Measurements from ENCODE around the gene EFEMP2. TPM values are rescaled to one million over a fixed set of nuclear protein-coding genes. Genes with fewer than 3 reads are reported as not detected.
A peak's percentile ranks its signal among the peaks of the same experiment; 100 is the strongest.

EFEMP2 gene
- total RNA-seq, 3 donors from 2014 or later: 34.5 to 75.0 (median 57.0) TPM

DNA sequence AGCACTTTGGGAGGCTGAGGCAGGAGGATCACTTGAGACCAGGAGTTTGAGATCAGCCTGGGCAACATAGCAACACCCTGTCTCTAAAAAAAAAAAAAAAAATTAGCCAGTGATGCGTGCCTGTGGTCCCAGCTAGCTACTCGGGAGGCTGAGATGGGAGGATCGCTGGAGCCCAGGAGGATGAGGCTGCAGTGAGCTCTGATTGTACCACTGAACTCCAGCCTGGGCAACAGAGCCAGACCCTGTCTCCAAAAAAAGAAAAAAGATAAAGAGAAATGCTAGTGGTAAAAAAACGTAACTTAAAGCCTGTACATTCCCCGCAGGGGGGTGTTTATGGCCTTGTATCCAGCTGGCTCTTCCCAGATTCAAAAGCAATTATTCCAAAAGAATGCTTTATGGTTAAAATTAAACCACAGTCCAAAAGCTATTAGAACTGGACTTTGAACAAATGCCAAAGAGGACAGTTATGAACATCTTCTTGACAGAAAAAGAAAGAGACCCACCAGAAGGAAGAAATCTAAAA lies 55.2 kb downstream of the EFEMP2 start:
- peak overlapping the region; percentile 91 to 92 for H3K27ac ChIP-seq
- H3K27me3 ChIP-seq: no peaks in the 10 kb centered on the region
- TF ChIP-seq POLR2AphosphoS5 (IDR thresholded peaks at IDR 0.05): no peak
- TF ChIP-seq, protein P1, sequence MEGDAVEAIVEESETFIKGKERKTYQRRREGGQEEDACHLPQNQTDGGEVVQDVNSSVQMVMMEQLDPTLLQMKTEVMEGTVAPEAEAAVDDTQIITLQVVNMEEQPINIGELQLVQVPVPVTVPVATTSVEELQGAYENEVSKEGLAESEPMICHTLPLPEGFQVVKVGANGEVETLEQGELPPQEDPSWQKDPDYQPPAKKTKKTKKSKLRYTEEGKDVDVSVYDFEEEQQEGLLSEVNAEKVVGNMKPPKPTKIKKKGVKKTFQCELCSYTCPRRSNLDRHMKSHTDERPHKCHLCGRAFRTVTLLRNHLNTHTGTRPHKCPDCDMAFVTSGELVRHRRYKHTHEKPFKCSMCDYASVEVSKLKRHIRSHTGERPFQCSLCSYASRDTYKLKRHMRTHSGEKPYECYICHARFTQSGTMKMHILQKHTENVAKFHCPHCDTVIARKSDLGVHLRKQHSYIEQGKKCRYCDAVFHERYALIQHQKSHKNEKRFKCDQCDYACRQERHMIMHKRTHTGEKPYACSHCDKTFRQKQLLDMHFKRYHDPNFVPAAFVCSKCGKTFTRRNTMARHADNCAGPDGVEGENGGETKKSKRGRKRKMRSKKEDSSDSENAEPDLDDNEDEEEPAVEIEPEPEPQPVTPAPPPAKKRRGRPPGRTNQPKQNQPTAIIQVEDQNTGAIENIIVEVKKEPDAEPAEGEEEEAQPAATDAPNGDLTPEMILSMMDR (IDR thresholded peaks at IDR 0.05): no peak
- no peak for TF ChIP-seq POLR2A (IDR thresholded peaks at IDR 0.05)

DNA sequence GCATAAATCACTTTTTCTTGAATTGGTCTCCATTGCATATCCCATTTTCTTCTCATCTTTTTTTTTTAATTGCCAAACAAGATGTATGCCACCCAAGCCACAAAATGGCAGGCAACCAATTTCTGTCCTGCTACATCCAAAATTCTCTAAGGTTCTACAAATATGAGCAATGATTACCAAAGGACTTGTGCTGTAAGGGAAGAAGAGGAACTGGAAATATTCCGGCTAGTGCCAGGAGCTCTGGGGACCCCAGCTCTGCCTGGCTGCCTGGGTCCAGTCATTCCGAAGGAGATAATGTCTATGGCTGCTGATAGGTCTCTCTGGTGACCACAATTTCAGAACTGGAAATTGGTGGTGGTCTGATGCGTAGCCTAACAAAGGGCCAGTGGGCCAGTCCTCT lies 55.9 kb downstream of the EFEMP2 start:
- no peak for TF ChIP-seq POLR2A (IDR thresholded peaks at IDR 0.05)
- TF ChIP-seq, protein P1 (IDR thresholded peaks at IDR 0.05): no peak
- TF ChIP-seq POLR2AphosphoS5 (IDR thresholded peaks at IDR 0.05): no peak

More for the DNA sequence above, 55.2 kb downstream of the EFEMP2 start:
- no peak for DNase-seq (ENCODE audit: low spot score in 2 of 2)
- peaks cover 0 to 14% of the 10 kb centered on the region in 2 donors for H3K4me1 ChIP-seq
- H3K4me3 ChIP-seq: peak overlapping the region; percentile 51 to 87 (median 72)
- intact Hi-C loops (cut with DNase I; ENCODE audit: low total_unique reads): loop anchor here (5.0 kb wide), 1 partner anchor 105 kb away; the partner anchor contains the start of gene KAT5
- H3K9me3 ChIP-seq: no peaks in the 10 kb centered on the region
- no peaks in the 10 kb centered on the region for H3K36me3 ChIP-seq

More for the DNA sequence above, 55.9 kb downstream of the EFEMP2 start:
- no peaks in the 10 kb centered on the region for H3K27me3 ChIP-seq
- peak overlapping the region; percentile 41 to 91 for H3K27ac ChIP-seq
- no peaks in the 10 kb centered on the region for H3K9me3 ChIP-seq
- DNase-seq (ENCODE audit: low spot score in 2 of 2): no peak
- peaks cover 0 to 14% of the 10 kb centered on the region in 2 donors for H3K4me1 ChIP-seq
- H3K36me3 ChIP-seq: no peaks in the 10 kb centered on the region
- intact Hi-C loops (cut with DNase I; ENCODE audit: low total_unique reads): loop anchor here (5.0 kb wide), 1 partner anchor 104 kb away; the partner anchor contains the start of gene KAT5
- peak overlapping the region in 2 of 3 donors; percentile 51 to 87 for H3K4me3 ChIP-seq

Other genes starting within 250 kb of the EFEMP2 start
- 10 to 100 TPM; 18.2 to 27.9 (median 25.5) TPM for gene SIPA1, start 234.7 kb downstream of the EFEMP2 start, total RNA-seq
- 10 to 100 TPM; 45.0 to 57.7 (median 46.2) TPM for gene RELA, start 209.9 kb downstream of the EFEMP2 start, total RNA-seq
- 10 to 100 TPM; 50.1 to 66.7 (median 61.3) TPM for gene KAT5, start 160.5 kb downstream of the EFEMP2 start, total RNA-seq
- gene RNASEH2C, start 152.0 kb downstream of the EFEMP2 start, total RNA-seq: 100 to 1,000 TPM in 1 of 3 donors, 10 to 100 TPM in 2; 89.1 to 110 (median 99.8) TPM
- gene AP5B1, start 91.8 kb downstream of the EFEMP2 start, total RNA-seq: 10 to 100 TPM; 15.5 to 19.3 (median 17.6) TPM
- gene OVOL1, start 85.7 kb downstream of the EFEMP2 start, total RNA-seq: 1 to 10 TPM in 2 of 3 donors, not detected in 1; 3.6 to 5.1 TPM
- gene SNX32, start 38.8 kb downstream of the EFEMP2 start, total RNA-seq: 1 to 10 TPM in 1 of 3 donors, under 1 TPM in 2; 0.15 to 2.3 (median 0.48) TPM
- 100 to 1,000 TPM; 407 to 564 (median 453) TPM for gene CFL1, start 14.6 kb downstream of the EFEMP2 start, total RNA-seq
- gene MUS81, start 12.4 kb downstream of the EFEMP2 start, total RNA-seq: 10 to 100 TPM; 29.8 to 44.6 (median 42.9) TPM
- 1 to 10 TPM; 1.6 to 4.0 (median 1.9) TPM for gene CTSW, start 7.0 kb upstream of the EFEMP2 start, total RNA-seq
- gene FIBP, start 15.7 kb upstream of the EFEMP2 start, total RNA-seq: 10 to 100 TPM; 51.2 to 68.5 (median 51.7) TPM
- gene CCDC85B, start 17.9 kb upstream of the EFEMP2 start, total RNA-seq: 10 to 100 TPM; 30.3 to 91.1 (median 41.9) TPM
- 10 to 100 TPM in 1 of 3 donors, 1 to 10 TPM in 2; 2.4 to 17.0 (median 7.2) TPM for gene FOSL1, start 27.6 kb upstream of the EFEMP2 start, total RNA-seq
- 10 to 100 TPM; 16.7 to 20.3 (median 19.7) TPM for gene C11orf68, start 46.3 kb upstream of the EFEMP2 start, total RNA-seq
- 10 to 100 TPM; 50.1 to 64.5 (median 51.5) TPM for gene DRAP1, start 46.6 kb upstream of the EFEMP2 start, total RNA-seq
- not detected for gene TSGA10IP, start 72.7 kb upstream of the EFEMP2 start, total RNA-seq
- gene SART1, start 88.9 kb upstream of the EFEMP2 start, total RNA-seq: 10 to 100 TPM; 55.2 to 68.5 (median 55.9) TPM
- gene EIF1AD, start 129.4 kb upstream of the EFEMP2 start, total RNA-seq: 10 to 100 TPM; 31.0 to 33.1 (median 31.0) TPM
- 10 to 100 TPM; 15.7 to 42.0 (median 37.4) TPM for gene BANF1, start 129.7 kb upstream of the EFEMP2 start, total RNA-seq
- gene CST6, start 139.2 kb upstream of the EFEMP2 start, total RNA-seq: under 1 TPM in 2 of 3 donors, not detected in 1; 0.59 to 0.98 TPM
- 1 to 10 TPM in 1 of 3 donors, under 1 TPM in 1, not detected in 1; 0.32 to 1.3 TPM for gene CATSPER1, start 153.7 kb upstream of the EFEMP2 start, total RNA-seq
- gene GAL3ST3, start 176.4 kb upstream of the EFEMP2 start, total RNA-seq: under 1 TPM in 1 of 3 donors, not detected in 2; 0.29 TPM
- 100 to 1,000 TPM; 144 to 163 (median 154) TPM for gene SF3B2, start 179.6 kb upstream of the EFEMP2 start, total RNA-seq
- gene PACS1, start 197.5 kb upstream of the EFEMP2 start, total RNA-seq: 10 to 100 TPM; 37.9 to 40.6 (median 38.6) TPM